Measurements from ENCODE around the gene VCL.

GRCh38 chr10:74104996-74105395 lies 107.1 kb downstream of the VCL start:
- TF ChIP-seq GATA2 (IDR thresholded peaks at IDR 0.05; ENCODE audit: low read depth, low read length) (no peak), GATA3 (IDR thresholded peaks at IDR 0.05; ENCODE audit: low read depth, low read length) (no peak)

Measured in SH-SY5Y (cell line).